A673 (cell line): ENCODE measurements around the gene CORO2A.

ENCODE experiments used
- EZH2 ChIP-seq: fragments of 200-600 bp; sonication (generic); IDR thresholded peaks from 2 replicates; pipeline ENCODE4 v1.6.1; 2017; ENCODE audit warnings: borderline replicate concordance, low read depth, mild to moderate bottlenecking, mixed read lengths, antibody characterized with exemption, low read length; ENCODE audit not compliant: poor library complexity, severe bottlenecking
- TF ChIP-seq, protein P1 (sequence below): fragments of 300-800, 200-600 bp; sonication (generic); conservative IDR thresholded peaks from 2 replicates; pipeline ENCODE4 v1.5.1; 2017; ENCODE audit warnings: low read depth, mild to moderate bottlenecking, antibody characterized with exemption, low read length, moderate library complexity, mixed read lengths

DNA sequence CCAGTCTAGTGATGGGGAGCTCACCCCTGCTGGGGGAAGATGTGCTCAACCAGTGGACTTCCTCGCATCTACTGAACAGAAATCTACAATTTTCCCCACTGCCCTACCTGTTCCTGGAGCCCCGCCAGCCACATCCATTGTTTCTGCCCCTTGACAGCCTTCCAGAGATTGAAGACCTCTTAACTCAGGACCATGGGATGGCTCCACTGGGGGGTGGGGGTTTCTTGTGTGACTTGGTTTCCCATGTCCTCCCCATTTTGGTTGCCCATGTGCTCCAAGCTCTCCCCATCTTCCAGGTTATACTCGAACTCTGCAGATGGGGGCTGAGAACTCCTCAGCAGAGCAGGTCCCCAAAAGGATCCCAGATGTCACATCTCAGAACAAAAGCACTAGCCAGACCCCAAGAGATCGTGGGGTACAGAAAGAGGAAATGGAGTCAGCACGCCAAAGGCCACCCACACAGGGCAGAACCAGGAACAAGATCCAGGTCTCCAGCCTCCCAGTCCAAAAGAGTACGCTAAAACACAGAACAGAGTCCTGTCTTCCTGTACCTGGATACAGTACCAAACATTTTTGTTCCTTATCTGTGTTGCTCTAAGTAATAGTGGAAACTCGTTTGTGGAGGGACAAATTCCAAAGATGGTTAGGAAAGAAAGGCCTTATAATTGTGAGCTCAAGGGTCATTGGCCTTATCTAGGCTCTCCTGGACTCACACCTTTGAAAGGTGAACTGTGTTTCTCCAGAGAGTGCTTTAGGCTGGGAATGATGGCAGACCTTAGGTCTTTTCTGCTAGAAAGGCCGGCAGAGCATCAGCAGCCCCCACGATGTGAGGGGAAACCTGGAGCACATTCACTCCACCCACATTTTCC lies 15.8 kb downstream of the CORO2A start:
- TF ChIP-seq, protein P1, sequence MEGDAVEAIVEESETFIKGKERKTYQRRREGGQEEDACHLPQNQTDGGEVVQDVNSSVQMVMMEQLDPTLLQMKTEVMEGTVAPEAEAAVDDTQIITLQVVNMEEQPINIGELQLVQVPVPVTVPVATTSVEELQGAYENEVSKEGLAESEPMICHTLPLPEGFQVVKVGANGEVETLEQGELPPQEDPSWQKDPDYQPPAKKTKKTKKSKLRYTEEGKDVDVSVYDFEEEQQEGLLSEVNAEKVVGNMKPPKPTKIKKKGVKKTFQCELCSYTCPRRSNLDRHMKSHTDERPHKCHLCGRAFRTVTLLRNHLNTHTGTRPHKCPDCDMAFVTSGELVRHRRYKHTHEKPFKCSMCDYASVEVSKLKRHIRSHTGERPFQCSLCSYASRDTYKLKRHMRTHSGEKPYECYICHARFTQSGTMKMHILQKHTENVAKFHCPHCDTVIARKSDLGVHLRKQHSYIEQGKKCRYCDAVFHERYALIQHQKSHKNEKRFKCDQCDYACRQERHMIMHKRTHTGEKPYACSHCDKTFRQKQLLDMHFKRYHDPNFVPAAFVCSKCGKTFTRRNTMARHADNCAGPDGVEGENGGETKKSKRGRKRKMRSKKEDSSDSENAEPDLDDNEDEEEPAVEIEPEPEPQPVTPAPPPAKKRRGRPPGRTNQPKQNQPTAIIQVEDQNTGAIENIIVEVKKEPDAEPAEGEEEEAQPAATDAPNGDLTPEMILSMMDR = no peak
- TF ChIP-seq EZH2 = no peak
